Type B pancreatic cell (in vitro differentiated cells): ENCODE measurements around the gene TGFB2. TPM values are rescaled to one million over a fixed set of nuclear protein-coding genes. Genes with fewer than 3 reads are reported as not detected.

Experiments used
- DNase-seq: peaks from one replicate; pipeline ENCODE4 v3.0.0; 2021; ENCODE audit warnings: mixed read lengths; ENCODE audit not compliant: unreplicated experiment; ENCODE audit errors: extremely low spot score
- H3K27ac Mint-ChIP-seq: 2 replicates; pipeline ENCODE4 v1.8.0; 2021; ENCODE audit warnings: mild to moderate bottlenecking, mixed read lengths
- H3K27me3 Mint-ChIP-seq: 2 replicates; pipeline ENCODE4 v1.8.0; 2021; ENCODE audit warnings: mixed read lengths
- H3K36me3 Mint-ChIP-seq: 2 replicates; pipeline ENCODE4 v1.8.0; 2021; ENCODE audit warnings: mixed read lengths
- H3K4me1 Mint-ChIP-seq: one replicate; pipeline ENCODE4 v1.8.0; 2021; ENCODE audit warnings: mixed read lengths; ENCODE audit not compliant: unreplicated experiment
- H3K4me3 Mint-ChIP-seq: 2 replicates; pipeline ENCODE4 v1.8.0; 2021; ENCODE audit warnings: mild to moderate bottlenecking, mixed read lengths
- H3K9me3 Mint-ChIP-seq: 2 replicates; pipeline ENCODE4 v1.8.0; 2021; ENCODE audit warnings: mixed read lengths
- total RNA-seq: library from RNA; stranded (reverse); gene quantifications from 2 replicates; pipeline ENCODE4 v1.2.1, GENCODE V29; 2021; ENCODE audit warnings: low replicate concordance
- TF ChIP-seq, protein P1 (sequence below): fragments of 200-600 bp; sonication (generic); conservative IDR thresholded peaks from 2 replicates; pipeline ENCODE4 v1.5.0; 2021; ENCODE audit warnings: antibody characterized with exemption, mild to moderate bottlenecking

TGFB2 gene
- total RNA-seq, 1 donor from 2014 or later, result 207 TPM

DNA sequence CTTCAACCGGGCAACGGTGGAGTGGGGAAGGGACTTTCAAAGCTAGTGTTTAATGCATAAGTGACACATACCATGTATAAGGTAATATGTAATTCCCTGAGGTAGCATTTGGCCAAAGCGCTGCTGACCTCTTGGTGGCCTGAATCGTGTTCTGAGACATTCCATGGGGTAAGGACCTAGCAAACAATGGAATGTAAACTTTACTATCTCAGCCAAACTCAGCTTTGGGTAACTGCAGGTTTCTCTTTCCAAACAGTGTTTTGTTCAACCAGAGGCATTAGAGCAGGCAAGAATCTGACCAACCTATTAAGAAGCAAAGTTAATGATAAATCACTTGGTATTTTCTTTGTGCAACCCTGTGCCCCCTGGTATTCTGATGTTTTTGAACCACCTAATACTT, 22.0 kb downstream of the TGFB2 start:
- Mint-ChIP-seq H3K36me3 (peaks cover 35% of the 10 kb centered on the region), H3K9me3 (no peaks in the 10 kb centered on the region), H3K27ac (no peak overlapping the region), H3K4me1 (peaks cover 46% of the 10 kb centered on the region), H3K27me3 (no peaks in the 10 kb centered on the region), H3K4me3 (peak overlapping the region; percentile 14)
- TF ChIP-seq, protein P1, sequence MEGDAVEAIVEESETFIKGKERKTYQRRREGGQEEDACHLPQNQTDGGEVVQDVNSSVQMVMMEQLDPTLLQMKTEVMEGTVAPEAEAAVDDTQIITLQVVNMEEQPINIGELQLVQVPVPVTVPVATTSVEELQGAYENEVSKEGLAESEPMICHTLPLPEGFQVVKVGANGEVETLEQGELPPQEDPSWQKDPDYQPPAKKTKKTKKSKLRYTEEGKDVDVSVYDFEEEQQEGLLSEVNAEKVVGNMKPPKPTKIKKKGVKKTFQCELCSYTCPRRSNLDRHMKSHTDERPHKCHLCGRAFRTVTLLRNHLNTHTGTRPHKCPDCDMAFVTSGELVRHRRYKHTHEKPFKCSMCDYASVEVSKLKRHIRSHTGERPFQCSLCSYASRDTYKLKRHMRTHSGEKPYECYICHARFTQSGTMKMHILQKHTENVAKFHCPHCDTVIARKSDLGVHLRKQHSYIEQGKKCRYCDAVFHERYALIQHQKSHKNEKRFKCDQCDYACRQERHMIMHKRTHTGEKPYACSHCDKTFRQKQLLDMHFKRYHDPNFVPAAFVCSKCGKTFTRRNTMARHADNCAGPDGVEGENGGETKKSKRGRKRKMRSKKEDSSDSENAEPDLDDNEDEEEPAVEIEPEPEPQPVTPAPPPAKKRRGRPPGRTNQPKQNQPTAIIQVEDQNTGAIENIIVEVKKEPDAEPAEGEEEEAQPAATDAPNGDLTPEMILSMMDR, result no peak
- DNase-seq, result no peak

DNA sequence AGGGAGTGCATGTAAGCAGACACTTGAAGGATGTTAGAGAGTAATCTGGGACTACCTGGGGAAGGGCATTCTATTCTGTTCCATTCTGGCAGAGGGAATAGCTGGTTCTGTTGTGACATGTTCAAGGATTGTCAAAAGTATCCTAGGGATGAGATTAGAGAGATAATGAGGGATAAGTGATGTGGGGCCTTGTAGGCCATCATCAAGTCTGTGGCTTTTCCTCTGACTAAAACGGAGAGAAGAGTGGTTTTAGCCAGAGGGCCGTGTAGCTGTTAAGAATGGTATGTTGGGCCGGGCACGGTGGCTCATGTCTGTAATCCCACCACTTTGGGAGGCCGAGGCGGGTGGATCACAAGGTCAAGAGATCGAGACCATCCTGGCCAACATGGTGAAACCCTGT, 23.6 kb downstream of the TGFB2 start:
- Mint-ChIP-seq H3K9me3 (no peaks in the 10 kb centered on the region), H3K27ac (no peak overlapping the region), H3K27me3 (no peaks in the 10 kb centered on the region), H3K4me1 (peaks cover 53% of the 10 kb centered on the region), H3K4me3 (no peak overlapping the region), H3K36me3 (peaks cover 31% of the 10 kb centered on the region)
- TF ChIP-seq, protein P1, result no peak
- no peak for DNase-seq

DNA sequence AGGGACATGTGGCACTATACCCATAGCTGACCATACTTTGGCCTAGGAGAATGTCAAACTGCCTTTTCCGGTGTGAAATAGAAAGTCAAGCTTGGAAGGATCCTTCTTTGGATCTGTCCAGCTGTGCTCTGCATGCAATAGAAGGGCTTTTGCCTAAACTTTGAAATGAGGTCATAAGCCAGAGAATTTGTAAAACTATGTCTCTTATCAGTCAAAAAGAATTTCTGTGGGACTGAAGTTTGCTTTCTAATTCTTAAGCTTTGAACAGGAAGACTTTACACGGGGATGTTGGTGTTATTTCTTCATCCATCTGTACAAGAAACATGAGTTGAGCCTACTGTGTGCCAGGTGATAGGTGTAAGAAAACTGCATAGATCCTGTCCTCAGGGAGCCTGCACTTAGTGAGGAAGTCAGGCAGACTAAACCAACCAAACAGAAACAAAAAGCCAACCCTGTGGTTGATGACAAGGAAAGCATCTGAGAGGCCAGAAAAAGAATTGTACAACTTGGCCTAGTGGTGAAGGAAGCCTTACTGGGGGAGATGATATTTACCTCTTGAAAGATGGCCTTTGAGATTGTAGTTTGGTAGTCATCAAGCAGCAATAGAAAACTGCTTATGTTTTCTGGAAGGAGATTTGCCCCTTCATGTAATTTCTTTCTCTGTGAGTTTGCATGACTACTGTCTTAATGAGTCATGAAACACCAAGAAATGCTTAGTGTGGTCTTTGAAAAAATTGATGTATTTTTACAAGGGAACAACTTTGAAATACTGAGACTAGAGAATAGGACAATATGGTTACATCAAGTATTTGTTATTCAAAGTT, 24.8 kb downstream of the TGFB2 start:
- Mint-ChIP-seq H3K4me3 (no peak overlapping the region), H3K4me1 (peaks cover 56% of the 10 kb centered on the region), H3K9me3 (no peaks in the 10 kb centered on the region), H3K36me3 (peaks cover 27% of the 10 kb centered on the region), H3K27me3 (no peaks in the 10 kb centered on the region), H3K27ac (peak overlapping the region; percentile 6)
- no peak for DNase-seq
- TF ChIP-seq, protein P1, result no peak

DNA sequence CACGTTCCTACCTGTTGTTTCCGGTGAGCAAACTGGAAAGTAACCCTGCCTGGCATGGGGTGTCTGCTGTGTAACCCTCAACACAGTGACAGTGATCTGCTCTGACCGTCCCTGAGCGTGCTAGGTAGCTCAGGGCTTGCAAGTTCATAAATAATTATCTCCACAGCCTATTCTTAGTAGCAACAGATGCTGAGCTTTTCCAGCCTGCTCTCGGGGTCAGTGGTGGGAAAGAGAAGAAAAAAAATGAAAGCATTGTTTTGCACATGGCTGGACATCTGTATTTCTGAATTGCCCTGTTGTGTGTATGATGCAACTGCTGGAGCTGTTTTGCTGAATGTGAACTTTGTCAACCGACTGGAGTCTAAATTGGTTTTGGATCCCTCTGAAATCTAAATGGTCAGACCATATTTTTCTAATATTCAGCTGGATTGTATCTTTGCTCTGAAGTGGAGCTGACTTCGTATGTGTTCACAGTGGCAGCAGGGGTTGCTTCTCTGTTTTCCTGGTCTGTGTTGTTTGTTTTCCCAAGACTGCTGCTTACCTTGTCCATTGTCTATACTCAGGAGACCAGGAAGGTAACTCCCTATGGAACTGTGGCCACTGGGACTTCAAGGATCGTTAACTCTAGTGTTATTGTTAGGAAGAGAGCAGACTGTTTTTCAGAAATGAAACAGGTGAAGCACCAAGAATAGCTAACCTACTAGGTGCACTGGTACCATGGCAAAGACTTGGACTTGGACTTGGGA, 27.0 kb downstream of the TGFB2 start:
- Mint-ChIP-seq H3K4me3 (peak overlapping the region; percentile 58), H3K36me3 (peaks cover 26% of the 10 kb centered on the region), H3K4me1 (peaks cover 56% of the 10 kb centered on the region), H3K9me3 (no peaks in the 10 kb centered on the region), H3K27ac (no peak overlapping the region), H3K27me3 (no peaks in the 10 kb centered on the region)
- TF ChIP-seq, protein P1, result no peak
- DNase-seq, result no peak

DNA sequence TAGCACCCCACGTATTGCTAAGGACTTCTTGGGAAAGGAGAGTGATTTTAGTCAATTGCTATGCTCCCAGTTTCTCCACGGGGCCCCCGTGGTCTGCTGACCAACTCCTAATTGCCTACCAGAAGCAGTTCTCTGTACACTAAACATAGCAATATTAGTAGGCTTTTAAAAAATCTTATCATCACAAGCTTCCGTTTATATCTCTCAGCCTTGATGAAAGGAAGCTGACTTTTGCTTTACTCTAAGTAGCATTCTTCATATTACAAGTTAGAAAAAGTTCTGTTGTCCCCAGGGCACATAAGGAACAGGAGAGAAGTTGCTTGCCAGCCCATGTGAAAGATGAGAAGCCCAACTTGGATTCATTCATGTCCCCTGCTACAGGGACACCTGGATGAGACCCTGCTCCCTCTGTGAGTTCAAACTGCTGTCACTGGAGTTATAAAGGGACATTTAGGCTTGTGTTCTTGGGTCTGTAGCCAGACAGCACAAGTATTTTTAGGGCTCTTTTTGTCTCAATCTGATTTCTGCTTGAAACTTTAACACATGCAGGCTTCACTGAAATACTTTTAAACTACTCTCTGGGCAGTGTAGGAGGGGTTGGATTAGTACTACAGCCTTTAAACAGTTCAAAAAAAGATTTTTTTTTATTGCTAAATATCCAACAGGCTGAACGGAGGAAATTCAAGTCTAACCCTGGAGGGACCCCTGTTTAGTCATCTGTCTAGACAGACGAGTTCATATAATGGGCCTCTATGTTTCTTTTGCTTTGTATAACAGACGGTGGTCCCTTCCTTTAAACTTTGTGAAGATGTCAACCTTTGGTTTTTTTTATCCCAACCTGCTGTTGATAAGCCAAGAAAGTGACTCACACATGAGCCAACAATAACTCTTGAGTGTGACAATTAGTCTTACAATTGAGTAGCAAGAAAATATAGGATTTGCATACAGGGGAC, 29.5 kb downstream of the TGFB2 start:
- peak overlapping the region; percentile 7 for H3K4me3 Mint-ChIP-seq
- H3K36me3 Mint-ChIP-seq, result peaks cover 16% of the 10 kb centered on the region
- peaks cover 52% of the 10 kb centered on the region for H3K4me1 Mint-ChIP-seq
- no peaks in the 10 kb centered on the region for H3K27me3 Mint-ChIP-seq
- no peak for DNase-seq
- H3K27ac Mint-ChIP-seq, result peak overlapping the region; percentile 52
- no peaks in the 10 kb centered on the region for H3K9me3 Mint-ChIP-seq
- TF ChIP-seq, protein P1, result no peak
